Glutamatergic neuron (in vitro differentiated cells): ENCODE results near the gene HOXA13. TPM values are rescaled to one million over a fixed set of nuclear protein-coding genes. Genes with fewer than 3 reads are reported as not detected.

Experiments used
- DNase-seq: peaks from one replicate; pipeline ENCODE4 v3.0.0; 2022
- H3K27ac Mint-ChIP-seq: one replicate; pipeline ENCODE4 v1.8.0; 2020; ENCODE audit warnings: mild to moderate bottlenecking, mixed read lengths, inconsistent platforms; ENCODE audit not compliant: unreplicated experiment
- H3K27me3 Mint-ChIP-seq: one replicate; pipeline ENCODE4 v1.8.0; 2020; ENCODE audit warnings: mild to moderate bottlenecking, moderate library complexity, mixed read lengths, inconsistent platforms; ENCODE audit not compliant: unreplicated experiment
- H3K36me3 Mint-ChIP-seq: one replicate; pipeline ENCODE4 v1.8.0; 2020; ENCODE audit warnings: mild to moderate bottlenecking, mixed read lengths, inconsistent platforms; ENCODE audit not compliant: unreplicated experiment
- H3K4me1 Mint-ChIP-seq: one replicate; pipeline ENCODE4 v1.8.0; 2020; ENCODE audit warnings: mild to moderate bottlenecking, low read depth, mixed read lengths, inconsistent platforms; ENCODE audit not compliant: unreplicated experiment
- H3K4me3 Mint-ChIP-seq: one replicate; pipeline ENCODE4 v1.8.0; 2020; ENCODE audit warnings: mild to moderate bottlenecking, mixed read lengths, inconsistent platforms; ENCODE audit not compliant: unreplicated experiment
- H3K9me3 Mint-ChIP-seq: one replicate; pipeline ENCODE4 v1.8.0; 2020; ENCODE audit warnings: mild to moderate bottlenecking, moderate library complexity, mixed read lengths, inconsistent platforms; ENCODE audit not compliant: unreplicated experiment
- total RNA-seq: library from RNA; stranded (reverse); fragmentation: NEBNext Ultra II Directional; extraction: Animal tissue kit (Norgen Biotek cat#: 25700); gene quantifications from one replicate; pipeline ENCODE4 v1.2.1, GENCODE V29; 2021; ENCODE audit not compliant: unreplicated experiment
- TF ChIP-seq, protein P1 (sequence below): fragments of 200-600 bp; sonication (generic); IDR thresholded peaks from one replicate; pipeline ENCODE4 v1.5.0; 2021; ENCODE audit not compliant: partially characterized antibody, unreplicated experiment

HOXA13 gene
- total RNA-seq, 1 donor from 2014 or later, result not detected

DNA sequence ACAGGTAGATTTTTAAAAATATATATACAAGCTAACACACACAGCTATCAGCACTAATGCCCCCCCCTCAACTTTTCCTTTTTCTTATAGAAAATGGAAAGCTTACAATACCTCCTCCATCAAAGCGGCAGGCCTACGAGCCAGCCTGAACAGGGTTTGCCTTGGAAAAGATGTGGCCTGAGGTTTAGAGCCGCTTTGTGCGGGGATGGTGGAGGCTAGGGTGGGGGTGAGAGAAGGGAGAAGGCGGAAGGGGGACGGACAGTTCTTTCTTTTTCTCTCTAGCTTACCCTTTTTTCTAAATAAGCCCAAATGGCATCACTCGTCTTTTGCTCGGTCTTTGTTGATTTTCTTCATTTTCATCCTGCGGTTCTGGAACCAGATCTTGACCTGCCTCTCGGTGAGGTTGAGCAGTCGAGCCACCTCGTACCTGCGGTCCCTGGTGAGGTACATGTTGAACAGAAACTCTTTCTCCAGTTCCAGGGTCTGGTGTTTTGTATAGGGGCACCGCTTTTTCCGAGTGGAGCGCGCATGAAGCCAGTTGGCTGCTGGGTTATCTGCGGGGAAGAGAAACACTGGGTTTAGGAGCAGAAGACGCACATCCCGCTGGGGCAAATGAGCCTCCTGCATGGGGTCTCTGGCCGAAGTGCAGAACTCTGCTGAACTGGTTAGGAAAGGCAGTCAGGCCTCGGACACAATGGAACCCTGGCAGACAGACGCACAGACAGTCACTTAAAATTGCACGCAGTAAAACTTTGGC lies 36.4 kb downstream of the HOXA13 start:
- peaks cover 2% of the 10 kb centered on the region for H3K4me1 Mint-ChIP-seq
- peaks cover 6% of the 10 kb centered on the region for H3K36me3 Mint-ChIP-seq

DNA sequence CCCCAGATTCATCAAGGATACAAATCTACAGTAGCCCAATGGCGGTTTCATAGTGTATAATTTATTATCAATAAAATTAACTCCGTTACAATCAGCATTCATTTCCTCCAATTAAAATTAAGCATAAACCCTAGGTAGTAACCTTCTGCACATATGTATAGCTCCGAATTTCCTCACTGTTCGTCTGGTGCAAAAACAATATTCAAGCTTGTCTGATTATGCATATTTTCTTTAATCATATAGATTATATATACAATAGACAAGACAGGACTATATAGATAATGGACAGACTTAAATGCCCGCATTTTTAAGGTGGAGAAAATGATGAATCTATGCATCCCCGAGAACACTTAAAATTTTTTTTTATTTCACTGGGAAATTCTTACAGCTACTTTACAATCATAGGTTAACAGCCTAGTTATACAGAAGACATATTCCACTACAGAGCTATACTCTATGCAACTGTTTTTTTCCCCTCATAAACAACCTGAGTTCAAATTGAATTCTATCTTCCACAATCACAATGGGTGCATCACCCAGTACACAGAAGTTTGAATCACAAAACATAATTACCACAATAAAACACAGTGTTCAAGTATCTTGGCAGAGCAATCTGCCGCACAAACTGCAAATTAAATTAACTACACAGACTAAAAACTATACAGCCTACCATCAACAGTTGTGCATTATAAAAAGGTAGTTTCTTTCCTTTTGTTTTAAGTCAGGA lies 37.2 kb downstream of the HOXA13 start:
- Mint-ChIP-seq H3K27ac (no peak overlapping the region), H3K36me3 (peaks cover 10% of the 10 kb centered on the region), H3K4me3 (no peak overlapping the region), H3K4me1 (peaks cover 2% of the 10 kb centered on the region), H3K9me3 (peaks cover 21% of the 10 kb centered on the region), H3K27me3 (peaks cover 41% of the 10 kb centered on the region)
- DNase-seq, result no peak
- TF ChIP-seq, protein P1, sequence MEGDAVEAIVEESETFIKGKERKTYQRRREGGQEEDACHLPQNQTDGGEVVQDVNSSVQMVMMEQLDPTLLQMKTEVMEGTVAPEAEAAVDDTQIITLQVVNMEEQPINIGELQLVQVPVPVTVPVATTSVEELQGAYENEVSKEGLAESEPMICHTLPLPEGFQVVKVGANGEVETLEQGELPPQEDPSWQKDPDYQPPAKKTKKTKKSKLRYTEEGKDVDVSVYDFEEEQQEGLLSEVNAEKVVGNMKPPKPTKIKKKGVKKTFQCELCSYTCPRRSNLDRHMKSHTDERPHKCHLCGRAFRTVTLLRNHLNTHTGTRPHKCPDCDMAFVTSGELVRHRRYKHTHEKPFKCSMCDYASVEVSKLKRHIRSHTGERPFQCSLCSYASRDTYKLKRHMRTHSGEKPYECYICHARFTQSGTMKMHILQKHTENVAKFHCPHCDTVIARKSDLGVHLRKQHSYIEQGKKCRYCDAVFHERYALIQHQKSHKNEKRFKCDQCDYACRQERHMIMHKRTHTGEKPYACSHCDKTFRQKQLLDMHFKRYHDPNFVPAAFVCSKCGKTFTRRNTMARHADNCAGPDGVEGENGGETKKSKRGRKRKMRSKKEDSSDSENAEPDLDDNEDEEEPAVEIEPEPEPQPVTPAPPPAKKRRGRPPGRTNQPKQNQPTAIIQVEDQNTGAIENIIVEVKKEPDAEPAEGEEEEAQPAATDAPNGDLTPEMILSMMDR, result no peak

More for the DNA sequence above, 36.4 kb downstream of the HOXA13 start:
- DNase-seq, result peak; percentile 17
- TF ChIP-seq, protein P1, result no peak
- H3K27me3 Mint-ChIP-seq, result peaks cover 41% of the 10 kb centered on the region
- no peak overlapping the region for H3K27ac Mint-ChIP-seq
- peaks cover 21% of the 10 kb centered on the region for H3K9me3 Mint-ChIP-seq
- H3K4me3 Mint-ChIP-seq, result no peak overlapping the region

DNA sequence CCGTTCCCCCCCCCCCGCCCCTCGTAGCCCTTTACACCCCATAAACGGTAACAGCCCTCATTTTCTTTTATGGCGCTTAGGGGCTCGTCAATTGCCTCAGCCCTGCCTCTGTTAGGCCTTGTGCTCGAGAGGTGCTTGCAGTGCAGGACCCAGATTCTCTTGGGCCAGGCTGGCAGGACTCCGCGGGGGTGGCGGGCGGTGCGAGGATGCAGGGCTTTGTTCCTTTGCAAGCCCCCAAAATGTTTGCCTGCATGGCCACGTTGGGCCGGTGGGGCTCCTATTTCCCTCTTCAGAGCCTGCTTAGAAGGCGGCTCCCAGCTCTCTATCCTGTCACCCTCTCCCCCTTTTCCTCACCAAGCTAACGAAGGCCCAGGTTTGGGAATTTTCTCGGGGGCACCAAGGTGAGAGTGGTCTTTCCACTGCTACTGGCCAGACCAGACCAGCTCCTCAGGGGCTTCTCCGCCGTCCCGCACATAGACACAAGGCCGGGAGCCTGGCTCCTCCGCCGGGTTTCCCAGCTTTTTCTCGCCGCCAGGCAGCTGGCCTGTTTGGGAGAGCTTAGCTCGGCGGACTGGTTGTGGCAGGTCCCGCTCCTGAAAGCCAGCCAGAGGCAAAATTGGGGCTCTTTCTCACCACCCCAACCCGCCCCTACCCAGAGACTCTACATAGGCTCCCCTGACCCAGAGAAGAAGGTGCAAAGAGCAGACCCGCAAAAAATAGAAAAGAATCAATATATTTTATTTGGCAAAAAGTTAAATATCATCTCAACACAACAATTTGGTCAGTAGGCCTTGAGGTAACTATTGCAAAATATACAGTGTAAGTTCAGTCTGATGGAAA lies 38.0 kb downstream of the HOXA13 start:
- Mint-ChIP-seq H3K4me3 (no peak overlapping the region), H3K9me3 (peaks cover 18% of the 10 kb centered on the region), H3K4me1 (peaks cover 2% of the 10 kb centered on the region), H3K27me3 (peaks cover 44% of the 10 kb centered on the region), H3K27ac (no peak overlapping the region), H3K36me3 (peaks cover 10% of the 10 kb centered on the region)
- peak; percentile 29 for DNase-seq
- TF ChIP-seq, protein P1, result no peak

DNA sequence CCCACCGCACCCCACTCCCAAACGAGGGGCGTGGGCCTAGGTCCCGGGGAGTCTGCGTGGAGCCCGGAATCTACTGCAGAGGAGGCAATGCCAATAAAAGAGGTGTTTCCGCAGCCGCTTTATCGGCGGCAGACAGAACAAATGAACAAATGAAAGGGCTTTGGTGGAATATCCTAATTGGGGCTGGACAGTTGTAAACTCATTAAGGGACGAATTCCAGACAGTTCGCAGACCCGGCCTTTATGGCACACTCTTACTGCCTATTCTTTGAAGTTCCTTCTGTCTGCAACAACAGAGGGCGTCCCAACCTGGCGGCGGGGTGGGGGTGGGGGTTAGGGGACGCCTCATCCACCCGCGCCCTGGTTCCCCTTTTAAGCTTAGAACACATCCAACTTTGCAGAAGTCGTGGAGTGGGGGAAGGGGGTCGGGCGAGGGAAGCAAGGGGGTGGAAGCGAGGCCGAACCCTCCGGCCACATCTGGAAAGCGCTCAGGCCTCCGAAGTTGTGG lies 38.6 kb downstream of the HOXA13 start:
- Mint-ChIP-seq H3K27me3 (peaks cover 46% of the 10 kb centered on the region), H3K9me3 (peaks cover 18% of the 10 kb centered on the region), H3K4me1 (peaks cover 4% of the 10 kb centered on the region), H3K27ac (no peak overlapping the region), H3K4me3 (peak overlapping the region; percentile 46), H3K36me3 (peaks cover 10% of the 10 kb centered on the region)
- DNase-seq, result peak; percentile 6
- TF ChIP-seq, protein P1, result peak; percentile 49
